ENCODE measurements around the gene FKBP15.

GRCh38 chr9:113247640-113248039 is 26.6 kb upstream of the FKBP15 start:
- TF ChIP-seq PATZ1 (CRISPR knock-in tag; IDR thresholded peaks at IDR 0.05; ENCODE audit: borderline replicate concordance) (no peak), CREB5 (CRISPR knock-in tag; IDR thresholded peaks at IDR 0.05; ENCODE audit: low read depth) (no peak), SNAI2 (CRISPR knock-in tag; IDR thresholded peaks at IDR 0.05) (no peak), ISL1 (CRISPR knock-in tag; IDR thresholded peaks at IDR 0.05) (no peak), ESRRG (CRISPR knock-in tag; IDR thresholded peaks at IDR 0.05) (no peak), ZNF70 (CRISPR knock-in tag; IDR thresholded peaks at IDR 0.05) (no peak), POU6F1 (CRISPR knock-in tag; IDR thresholded peaks at IDR 0.05; ENCODE audit: borderline replicate concordance, low read depth) (no peak), GLIS3 (CRISPR knock-in tag; IDR thresholded peaks at IDR 0.05) (no peak), ZFP30 (CRISPR knock-in tag; IDR thresholded peaks at IDR 0.05) (no peak), RARB (CRISPR knock-in tag; IDR thresholded peaks at IDR 0.05) (no peak), CSDC2 (CRISPR knock-in tag; IDR thresholded peaks at IDR 0.05) (no peak)
- TF ChIP-seq, protein P1, sequence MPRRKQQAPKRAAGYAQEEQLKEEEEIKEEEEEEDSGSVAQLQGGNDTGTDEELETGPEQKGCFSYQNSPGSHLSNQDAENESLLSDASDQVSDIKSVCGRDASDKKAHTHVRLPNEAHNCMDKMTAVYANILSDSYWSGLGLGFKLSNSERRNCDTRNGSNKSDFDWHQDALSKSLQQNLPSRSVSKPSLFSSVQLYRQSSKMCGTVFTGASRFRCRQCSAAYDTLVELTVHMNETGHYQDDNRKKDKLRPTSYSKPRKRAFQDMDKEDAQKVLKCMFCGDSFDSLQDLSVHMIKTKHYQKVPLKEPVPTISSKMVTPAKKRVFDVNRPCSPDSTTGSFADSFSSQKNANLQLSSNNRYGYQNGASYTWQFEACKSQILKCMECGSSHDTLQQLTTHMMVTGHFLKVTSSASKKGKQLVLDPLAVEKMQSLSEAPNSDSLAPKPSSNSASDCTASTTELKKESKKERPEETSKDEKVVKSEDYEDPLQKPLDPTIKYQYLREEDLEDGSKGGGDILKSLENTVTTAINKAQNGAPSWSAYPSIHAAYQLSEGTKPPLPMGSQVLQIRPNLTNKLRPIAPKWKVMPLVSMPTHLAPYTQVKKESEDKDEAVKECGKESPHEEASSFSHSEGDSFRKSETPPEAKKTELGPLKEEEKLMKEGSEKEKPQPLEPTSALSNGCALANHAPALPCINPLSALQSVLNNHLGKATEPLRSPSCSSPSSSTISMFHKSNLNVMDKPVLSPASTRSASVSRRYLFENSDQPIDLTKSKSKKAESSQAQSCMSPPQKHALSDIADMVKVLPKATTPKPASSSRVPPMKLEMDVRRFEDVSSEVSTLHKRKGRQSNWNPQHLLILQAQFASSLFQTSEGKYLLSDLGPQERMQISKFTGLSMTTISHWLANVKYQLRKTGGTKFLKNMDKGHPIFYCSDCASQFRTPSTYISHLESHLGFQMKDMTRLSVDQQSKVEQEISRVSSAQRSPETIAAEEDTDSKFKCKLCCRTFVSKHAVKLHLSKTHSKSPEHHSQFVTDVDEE (CRISPR knock-in tag; IDR thresholded peaks at IDR 0.05): no peak

All from SK-N-SH treated with all-trans-retinoic acid at 6 μM for 48 hours (cell line).